SK-N-MC (cell line): ENCODE results near the gene INHBC.
"Not testable (repeated sequence)": the region's sequence is repeated elsewhere in the genome, so short reads cannot be mapped to it uniquely, and the experiment has no call there.

ENCODE experiments used
- DNase-seq: peaks from one replicate; pipeline ENCODE4 v3.0.0-alpha.2; 2011; ENCODE audit warnings: low read depth, low spot score
- H3K27ac ChIP-seq: fragments of 200-600 bp; sonication (generic); 2 replicates; pipeline ENCODE4 v1.5.1; 2016; ENCODE audit warnings: mixed run types
- H3K36me3 ChIP-seq: fragments of 200-600 bp; sonication (generic); 2 replicates; pipeline ENCODE4 v1.6.1; 2017; ENCODE audit warnings: antibody characterized with exemption, low read length, mixed read lengths; ENCODE audit not compliant: insufficient read depth
- H3K4me3 ChIP-seq: fragments of 200-600 bp; sonication (generic); 2 replicates; pipeline ENCODE4 v1.5.1; 2016
- H3K9ac ChIP-seq: fragments of 200-600 bp; sonication (generic); 2 replicates; pipeline ENCODE4 v1.8.0; 2017; ENCODE audit warnings: mixed run types, mixed read lengths; ENCODE audit not compliant: insufficient read length
- H3K9me3 ChIP-seq: fragments of 200-600 bp; sonication (generic); 2 replicates; pipeline ENCODE4 v1.6.1; 2017; ENCODE audit warnings: low read depth, mild to moderate bottlenecking, antibody characterized with exemption, low read length, moderate library complexity, mixed read lengths
- EZH2 ChIP-seq: fragments of 200-600 bp; sonication (generic); IDR thresholded peaks from one replicate; pipeline ENCODE4 v1.6.1; 2017; ENCODE audit warnings: antibody characterized with exemption
- FOXP2 ChIP-seq: optimal IDR thresholded peaks from 2 replicates; pipeline ENCODE3; 2011; ENCODE audit warnings: mild to moderate bottlenecking, moderate library complexity; ENCODE audit not compliant: insufficient read depth; ENCODE audit errors: extremely low read length, control extremely low read depth
- POLR2AphosphoS5 ChIP-seq: IDR thresholded peaks from 2 replicates; pipeline ENCODE4 v1.6.1; 2012; ENCODE audit warnings: mild to moderate bottlenecking, low read depth, low read length, borderline replicate concordance

INHBC gene

DNA sequence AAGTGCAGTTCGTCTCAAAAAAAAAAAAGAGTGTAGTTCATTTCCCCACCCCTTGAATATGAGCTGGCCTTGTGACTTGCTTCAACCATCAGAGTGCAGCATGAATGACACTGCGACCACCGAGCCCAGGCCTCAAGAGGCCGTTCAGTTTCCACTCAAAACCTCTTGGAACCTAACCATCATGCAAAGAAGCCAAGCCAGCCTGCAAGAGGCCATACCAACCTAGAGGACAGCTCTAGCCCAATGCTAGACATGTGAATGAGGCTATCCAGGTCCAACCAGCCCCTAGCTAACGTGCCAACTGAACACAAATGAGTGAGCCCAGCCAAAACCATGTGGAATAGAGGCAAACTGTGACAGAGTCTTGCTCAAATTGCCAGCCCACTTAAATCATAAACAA, 33.4 kb upstream of the INHBC start:
- Histone ChIP-seq H3K4me3 (no peak overlapping the region), H3K27ac (no peak overlapping the region), H3K36me3 (no peaks in the 10 kb centered on the region), H3K9ac (no peak overlapping the region), H3K9me3 (no peaks in the 10 kb centered on the region)
- TF ChIP-seq EZH2 (no peak), POLR2AphosphoS5 (no peak), FOXP2 (no peak)
- DNase-seq = no peak

- not testable (repeated sequence) for H3K4me3 ChIP-seq, H3K27ac ChIP-seq, H3K9me3 ChIP-seq, H3K36me3 ChIP-seq, DNase-seq, H3K9ac ChIP-seq
Measured at GRCh38 chr12:57402156-57402555, 32.4 kb upstream of the INHBC start.

- TF ChIP-seq FOXP2 (no peak), EZH2 (no peak), POLR2AphosphoS5 (no peak)
- no peaks in the 10 kb centered on the region for H3K9me3 ChIP-seq
- no peak overlapping the region for H3K4me3 ChIP-seq
- H3K27ac ChIP-seq = no peak overlapping the region
- H3K36me3 ChIP-seq = no peaks in the 10 kb centered on the region
- no peak for DNase-seq
- H3K9ac ChIP-seq = no peak overlapping the region
Measured at GRCh38 chr12:57404966-57405640, 29.5 kb upstream of the INHBC start.

DNA sequence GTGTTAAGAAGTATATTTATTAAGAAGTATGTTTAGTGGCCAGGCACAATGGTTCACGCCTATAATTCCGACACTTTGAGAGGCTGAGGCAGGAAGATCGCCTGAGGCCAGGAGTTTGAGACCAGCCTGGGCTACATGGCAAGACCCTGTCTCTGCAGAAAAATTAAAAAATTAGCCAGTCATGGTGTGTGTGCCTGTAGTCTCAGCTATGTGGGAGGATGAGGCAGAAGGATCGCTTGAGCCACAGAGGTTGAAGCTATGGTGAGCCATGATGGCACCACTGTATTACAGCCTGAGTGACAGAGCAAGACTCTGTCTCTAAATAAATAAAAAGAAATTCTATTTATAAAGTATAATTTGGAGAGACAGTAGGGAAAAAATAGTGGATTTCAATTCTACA, 24.1 kb upstream of the INHBC start:
- TF ChIP-seq POLR2AphosphoS5 (no peak), EZH2 (no peak), FOXP2 (no peak)
- DNase-seq = no peak
- H3K9ac ChIP-seq = no peak overlapping the region
- H3K27ac ChIP-seq = no peak overlapping the region
- H3K9me3 ChIP-seq = no peaks in the 10 kb centered on the region
- H3K4me3 ChIP-seq = no peak overlapping the region
- H3K36me3 ChIP-seq = no peaks in the 10 kb centered on the region

DNA sequence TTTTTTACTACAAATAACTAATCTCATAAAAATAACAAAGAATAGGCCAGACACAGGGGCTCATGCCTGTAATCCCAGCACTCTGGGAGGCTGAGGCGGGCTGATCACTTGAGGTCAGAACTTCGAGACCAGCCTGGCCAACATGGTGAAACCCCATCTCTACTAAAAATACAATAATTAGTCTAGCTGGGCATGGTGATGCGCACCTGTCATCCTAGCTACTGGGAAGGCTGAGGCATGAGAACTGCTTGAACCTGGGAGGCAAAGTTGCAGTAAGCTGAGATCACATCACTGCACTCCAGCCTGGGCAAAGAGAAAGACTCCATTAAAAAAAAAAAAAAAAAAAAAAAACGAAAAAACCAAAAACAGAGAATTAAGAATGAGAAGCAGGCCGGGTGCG, 20.4 kb upstream of the INHBC start:
- H3K27ac ChIP-seq, H3K36me3 ChIP-seq, H3K9me3 ChIP-seq, H3K9ac ChIP-seq, DNase-seq, H3K4me3 ChIP-seq: not testable (repeated sequence)

DNA sequence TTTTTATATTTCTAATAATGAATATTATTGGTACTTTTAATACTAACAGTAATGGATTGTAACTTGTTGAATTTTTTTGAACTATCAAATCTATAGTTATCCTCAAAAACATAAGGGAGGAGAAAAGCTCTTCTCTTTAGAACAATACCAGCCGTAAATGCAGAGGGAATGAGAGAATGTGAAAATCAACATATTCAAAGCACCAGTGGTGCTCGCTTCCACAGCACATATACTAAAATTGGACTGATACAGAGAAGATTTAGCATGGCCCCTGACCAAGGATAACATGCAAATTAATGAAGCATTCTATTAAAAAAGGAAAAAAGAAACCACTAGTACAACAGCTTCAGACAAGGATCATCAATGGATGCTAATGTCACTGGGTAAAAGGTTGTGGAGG, 19.5 kb upstream of the INHBC start:
- Histone ChIP-seq H3K9me3 (no peaks in the 10 kb centered on the region), H3K4me3 (no peak overlapping the region), H3K27ac (no peak overlapping the region), H3K36me3 (no peaks in the 10 kb centered on the region), H3K9ac (no peak overlapping the region)
- no peak for DNase-seq
- TF ChIP-seq FOXP2 = no peak

DNA sequence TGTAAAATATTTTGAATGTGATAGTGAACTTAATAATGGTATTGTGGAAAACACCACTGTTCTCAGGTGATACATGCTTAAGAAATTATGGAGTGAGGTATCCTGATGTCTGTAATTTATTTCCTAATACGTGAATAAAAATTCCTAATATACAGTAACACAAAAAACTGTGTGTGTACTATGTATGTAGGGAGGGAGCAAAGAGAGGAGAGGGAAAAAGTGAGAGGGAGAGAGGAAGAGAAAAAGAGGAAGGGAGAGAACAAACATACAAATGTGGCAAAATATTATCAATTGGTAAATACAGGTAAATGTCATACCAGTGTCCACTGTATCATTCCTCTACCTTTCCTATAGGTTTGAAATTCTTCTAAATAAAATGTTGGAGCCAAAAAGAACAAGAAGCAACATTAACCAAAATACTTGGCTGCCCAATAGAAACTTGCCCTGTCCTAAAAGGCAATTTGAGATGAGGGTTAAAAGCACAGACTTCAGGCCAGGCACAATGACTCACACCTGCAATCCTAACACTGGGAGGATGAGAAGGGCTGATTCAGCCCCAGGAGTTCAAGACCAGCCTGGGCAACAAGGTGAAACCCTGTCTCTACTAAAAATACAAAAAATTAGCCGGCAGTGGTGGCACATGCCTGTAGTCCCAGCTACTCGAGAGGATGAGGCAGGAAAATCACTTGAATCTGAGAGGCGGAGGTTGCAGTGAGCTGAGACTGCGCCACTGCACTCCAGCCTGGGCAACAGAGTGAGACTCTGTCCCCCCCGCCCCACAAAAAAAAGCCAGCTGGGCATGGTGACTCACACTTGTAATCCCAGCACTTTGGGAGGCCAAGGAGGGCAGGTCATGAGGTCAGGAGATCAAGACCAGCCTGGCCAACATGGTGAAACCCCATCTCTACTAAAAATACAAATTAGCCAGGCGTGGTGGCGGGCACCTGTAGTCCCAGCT, 18.3 kb upstream of the INHBC start:
- Histone ChIP-seq H3K9me3 (no peaks in the 10 kb centered on the region), H3K36me3 (no peaks in the 10 kb centered on the region; the same call in 1 of the 2 replicates), H3K4me3 (no peak overlapping the region), H3K9ac (no peak overlapping the region), H3K27ac (no peak overlapping the region)
- no peak for DNase-seq
- no peak for TF ChIP-seq FOXP2
- TF ChIP-seq EZH2 = no peak
- no peak for TF ChIP-seq POLR2AphosphoS5

DNA sequence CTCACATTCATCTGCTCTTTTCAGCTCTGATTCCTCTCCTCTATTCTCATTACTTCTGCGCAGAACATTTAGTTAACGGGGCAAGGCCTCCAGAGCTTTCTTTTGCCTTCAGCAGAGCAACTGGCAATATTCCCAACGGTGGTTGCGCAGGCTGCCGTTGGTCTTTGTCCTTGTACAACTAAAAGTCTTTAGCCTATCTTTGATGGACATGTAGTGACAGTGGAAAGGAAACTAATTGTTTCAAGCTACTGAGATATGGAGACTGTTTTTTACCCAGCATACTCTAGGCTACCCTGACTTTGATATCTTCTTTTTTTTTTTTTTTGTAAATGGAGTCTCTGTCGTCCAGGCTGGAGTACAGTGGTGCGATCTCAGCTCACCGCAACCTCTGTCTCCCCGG, 16.3 kb upstream of the INHBC start:
- H3K4me3 ChIP-seq = no peak overlapping the region
- no peaks in the 10 kb centered on the region for H3K9me3 ChIP-seq
- peak overlapping the region; percentile 35 for H3K27ac ChIP-seq
- H3K9ac ChIP-seq = no peak overlapping the region
- TF ChIP-seq FOXP2 (no peak), EZH2 (no peak), POLR2AphosphoS5 (no peak)
- H3K36me3 ChIP-seq = peaks cover 10% of the 10 kb centered on the region
- DNase-seq = no peak

DNA sequence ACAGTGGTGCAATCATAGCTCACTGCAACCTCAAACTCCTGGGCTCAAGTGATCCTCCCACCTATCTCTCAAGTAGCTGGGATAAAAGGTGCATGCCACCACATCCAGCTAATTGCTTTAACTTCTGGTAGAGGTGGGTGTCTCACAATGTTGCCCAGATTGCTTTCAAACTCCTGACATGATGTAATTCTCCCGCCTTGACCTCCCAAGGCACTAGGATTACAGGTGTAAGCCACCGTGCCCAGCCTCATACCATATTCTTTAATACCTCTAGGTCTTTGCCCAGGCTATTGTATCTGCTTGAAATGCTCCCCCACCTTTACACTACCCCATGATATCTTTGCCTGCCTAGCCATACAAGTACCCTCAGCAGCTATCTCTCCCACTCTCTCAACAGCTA, 15.1 kb upstream of the INHBC start:
- DNase-seq = no peak
- Histone ChIP-seq H3K4me3 (no peak overlapping the region), H3K27ac (no peak overlapping the region), H3K9ac (no peak overlapping the region), H3K36me3 (peaks cover 14% of the 10 kb centered on the region), H3K9me3 (no peaks in the 10 kb centered on the region)
- TF ChIP-seq POLR2AphosphoS5 (no peak), EZH2 (no peak), FOXP2 (no peak)
